Calu3 (cell line): ENCODE measurements around the gene NRG3. TPM values are rescaled to one million over a fixed set of nuclear protein-coding genes. Genes with fewer than 3 reads are reported as not detected.

Experiments used
- BruUV-seq: library from RNA; stranded (reverse); fragments of 400-500 nt; replicated peaks from 2 replicates; lab custom pipeline; 2021; lab: Mats Ljungman, UMichigan
- CTCF ChIA-PET: fragments of 300-600 bp; sonication (Branson Sonifier 250); formaldehyde crosslinking; loops from one replicate; lab custom pipeline; 2022; ENCODE audit warnings: antibody characterized with exemption; lab: Charles Lee
- DNase-seq: peaks from one replicate; pipeline ENCODE4 v3.0.0; 2022
- H3K27ac Mint-ChIP-seq: one replicate; pipeline ENCODE4 v1.8.0; 2022; ENCODE audit warnings: mixed read lengths; ENCODE audit not compliant: unreplicated experiment
- H3K27me3 Mint-ChIP-seq: one replicate; pipeline ENCODE4 v1.8.0; 2022; ENCODE audit warnings: mixed read lengths; ENCODE audit not compliant: unreplicated experiment
- H3K36me3 Mint-ChIP-seq: one replicate; pipeline ENCODE4 v1.8.0; 2022; ENCODE audit warnings: mild to moderate bottlenecking, moderate library complexity, mixed read lengths; ENCODE audit not compliant: insufficient read depth, unreplicated experiment
- H3K4me1 Mint-ChIP-seq: one replicate; pipeline ENCODE4 v1.8.0; 2022; ENCODE audit warnings: mild to moderate bottlenecking, low read depth, mixed read lengths; ENCODE audit not compliant: unreplicated experiment
- H3K4me3 Mint-ChIP-seq: one replicate; pipeline ENCODE4 v1.8.0; 2022; ENCODE audit warnings: mild to moderate bottlenecking, low read depth, moderate library complexity, mixed read lengths; ENCODE audit not compliant: unreplicated experiment
- H3K9me3 Mint-ChIP-seq: one replicate; pipeline ENCODE4 v1.8.0; 2022; ENCODE audit warnings: low read depth, mixed read lengths; ENCODE audit not compliant: unreplicated experiment
- intact Hi-C: fragments of 100-400 bp; cut with micrococcal nuclease; formaldehyde crosslinking; loops from one replicate; pipeline ENCODE4 v1.10.0; 2022; ENCODE audit not compliant: unreplicated experiment
- total RNA-seq: library from RNA; stranded (reverse); gene quantifications from 2 replicates; pipeline ENCODE4 v1.2.3, GENCODE V29; 2022
- TF ChIP-seq, protein P1 (sequence below): fragments of 200-600 bp; IDR thresholded peaks from one replicate; pipeline ENCODE4 v1.8.0; 2022; ENCODE audit warnings: antibody characterized with exemption; ENCODE audit not compliant: unreplicated experiment

Gene NRG3
- total RNA-seq, 1 experiment from 2014 or later: 46.3 TPM

DNA sequence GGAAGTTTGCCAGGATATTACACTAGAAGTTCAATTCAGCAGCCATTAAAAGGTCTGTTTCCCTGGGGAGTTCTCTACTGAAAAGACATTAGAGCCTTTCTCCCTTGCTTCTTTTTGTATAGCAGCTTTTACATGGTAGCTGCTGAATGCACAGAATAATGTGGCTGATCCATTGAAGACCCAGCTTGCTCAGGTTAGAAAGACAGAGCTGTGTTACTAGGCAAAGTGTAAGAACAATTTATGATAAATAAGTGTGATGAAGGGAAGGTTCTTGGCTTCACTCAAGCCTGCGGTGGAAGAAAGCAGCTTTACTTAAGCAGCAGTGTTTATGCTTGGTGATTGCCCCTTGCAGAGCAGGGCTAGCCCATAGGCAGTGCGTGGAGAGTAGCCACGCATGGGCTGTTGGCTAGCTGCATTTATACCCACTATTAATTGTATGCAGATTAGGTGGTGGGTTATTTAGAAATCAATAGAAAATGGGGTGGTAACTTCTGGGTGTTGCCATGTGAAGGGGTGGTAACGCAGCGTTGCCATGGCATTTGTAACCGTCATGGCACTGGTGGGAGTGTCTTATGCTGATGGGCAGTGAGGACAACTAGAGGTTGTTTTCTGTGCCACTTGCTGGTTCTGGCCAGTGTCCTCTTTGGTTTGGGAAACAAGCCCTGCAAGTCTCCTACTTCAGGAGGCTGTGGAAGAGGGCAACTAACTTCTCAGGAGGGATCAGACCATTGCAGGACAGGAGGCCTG is 942.9 kb downstream of the NRG3 start:
- TF ChIP-seq, protein P1, sequence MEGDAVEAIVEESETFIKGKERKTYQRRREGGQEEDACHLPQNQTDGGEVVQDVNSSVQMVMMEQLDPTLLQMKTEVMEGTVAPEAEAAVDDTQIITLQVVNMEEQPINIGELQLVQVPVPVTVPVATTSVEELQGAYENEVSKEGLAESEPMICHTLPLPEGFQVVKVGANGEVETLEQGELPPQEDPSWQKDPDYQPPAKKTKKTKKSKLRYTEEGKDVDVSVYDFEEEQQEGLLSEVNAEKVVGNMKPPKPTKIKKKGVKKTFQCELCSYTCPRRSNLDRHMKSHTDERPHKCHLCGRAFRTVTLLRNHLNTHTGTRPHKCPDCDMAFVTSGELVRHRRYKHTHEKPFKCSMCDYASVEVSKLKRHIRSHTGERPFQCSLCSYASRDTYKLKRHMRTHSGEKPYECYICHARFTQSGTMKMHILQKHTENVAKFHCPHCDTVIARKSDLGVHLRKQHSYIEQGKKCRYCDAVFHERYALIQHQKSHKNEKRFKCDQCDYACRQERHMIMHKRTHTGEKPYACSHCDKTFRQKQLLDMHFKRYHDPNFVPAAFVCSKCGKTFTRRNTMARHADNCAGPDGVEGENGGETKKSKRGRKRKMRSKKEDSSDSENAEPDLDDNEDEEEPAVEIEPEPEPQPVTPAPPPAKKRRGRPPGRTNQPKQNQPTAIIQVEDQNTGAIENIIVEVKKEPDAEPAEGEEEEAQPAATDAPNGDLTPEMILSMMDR: no peak
- Mint-ChIP-seq H3K36me3 (no peaks in the 10 kb centered on the region), H3K4me3 (no peak overlapping the region), H3K4me1 (peaks cover 9% of the 10 kb centered on the region), H3K9me3 (no peaks in the 10 kb centered on the region), H3K27ac (no peak overlapping the region), H3K27me3 (no peaks in the 10 kb centered on the region)
- DNase-seq: no peak
- intact Hi-C loops: no loop called here
- BruUV-seq: no TSS peak
- CTCF ChIA-PET: no interaction called here

DNA sequence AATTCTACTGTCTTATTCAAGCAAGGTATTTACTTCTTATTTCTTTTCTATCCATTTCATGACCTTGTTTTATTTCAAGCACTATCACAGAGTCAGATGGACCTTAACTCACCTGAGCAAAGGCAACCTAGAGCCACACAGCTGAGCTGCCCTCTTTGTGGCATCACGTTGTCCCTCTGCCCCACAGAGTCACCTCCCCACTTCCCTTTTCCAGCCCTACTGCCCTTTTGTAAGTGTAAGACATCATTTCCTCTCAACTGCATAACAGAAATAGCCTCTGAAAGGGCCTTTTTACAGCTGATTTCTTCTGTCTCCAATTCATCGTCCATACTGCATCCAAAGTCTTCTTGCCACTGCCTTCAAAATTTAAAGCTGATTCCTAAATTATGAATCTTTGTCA is 946.0 kb downstream of the NRG3 start:
- no peaks in the 10 kb centered on the region for H3K36me3 Mint-ChIP-seq
- no peaks in the 10 kb centered on the region for H3K4me1 Mint-ChIP-seq
- intact Hi-C loops: no loop called here
- CTCF ChIA-PET: interaction anchor here (0.7 kb wide), 1 partner anchor 151 kb away, joined by 4 read pairs; no protein-coding TSS in a partner anchor
- BruUV-seq: no TSS peak
- H3K27ac Mint-ChIP-seq: no peak overlapping the region
- no peaks in the 10 kb centered on the region for H3K27me3 Mint-ChIP-seq
- TF ChIP-seq, protein P1: no peak
- H3K4me3 Mint-ChIP-seq: no peak overlapping the region
- DNase-seq: no peak
- H3K9me3 Mint-ChIP-seq: no peaks in the 10 kb centered on the region

DNA sequence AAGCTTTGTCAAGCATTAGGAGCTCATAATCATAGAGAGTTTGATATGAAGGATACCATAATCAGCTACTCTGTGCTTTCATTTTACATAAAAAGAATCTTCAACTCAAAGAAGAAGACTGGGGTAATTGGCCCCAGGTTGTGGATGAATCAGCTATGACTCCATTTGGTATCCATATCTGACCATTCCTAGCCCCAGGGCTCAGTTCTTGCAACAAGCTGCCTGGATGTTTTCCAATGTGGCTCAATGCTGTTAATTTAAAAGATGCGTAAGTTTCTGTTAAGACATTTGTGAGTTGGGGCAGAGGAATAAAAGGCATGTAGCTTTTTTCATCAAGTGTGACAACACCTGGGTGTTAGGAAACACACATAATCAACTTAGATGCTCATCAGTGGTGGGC is 951.1 kb downstream of the NRG3 start:
- Mint-ChIP-seq H3K36me3 (no peaks in the 10 kb centered on the region), H3K27me3 (no peaks in the 10 kb centered on the region), H3K4me3 (no peak overlapping the region), H3K9me3 (no peaks in the 10 kb centered on the region), H3K27ac (no peak overlapping the region), H3K4me1 (no peaks in the 10 kb centered on the region)
- TF ChIP-seq, protein P1: no peak
- no peak for DNase-seq
- intact Hi-C loops: no loop called here
- no TSS peak for BruUV-seq
- CTCF ChIA-PET: no interaction called here

DNA sequence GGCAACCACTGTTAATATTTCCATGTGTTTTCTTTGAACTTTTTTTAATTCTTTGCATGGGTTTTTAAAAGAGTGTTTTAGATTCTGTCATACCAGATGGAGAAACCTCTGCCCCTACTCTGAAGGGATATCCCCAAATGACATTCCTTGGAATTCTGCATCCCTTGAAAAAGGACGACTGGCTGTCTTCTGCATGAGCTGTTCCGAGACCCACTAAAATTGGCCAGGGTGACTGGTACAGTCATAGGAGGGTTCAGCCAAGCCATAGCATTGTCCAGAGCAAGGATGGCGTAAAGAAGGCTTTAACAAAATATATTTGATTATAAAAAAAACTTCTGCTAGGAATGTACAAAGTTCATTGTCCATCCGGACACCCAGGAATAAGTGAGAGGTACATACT is 952.9 kb downstream of the NRG3 start:
- BruUV-seq: no TSS peak
- intact Hi-C loops: no loop called here
- Mint-ChIP-seq H3K27me3 (no peaks in the 10 kb centered on the region), H3K36me3 (no peaks in the 10 kb centered on the region), H3K4me1 (no peaks in the 10 kb centered on the region), H3K9me3 (no peaks in the 10 kb centered on the region), H3K4me3 (no peak overlapping the region), H3K27ac (no peak overlapping the region)
- TF ChIP-seq, protein P1: no peak
- CTCF ChIA-PET: no interaction called here
- no peak for DNase-seq
